Fibroblast of lung (primary cell): Measurements from ENCODE around the gene FAM8A1. TPM values are rescaled to one million over a fixed set of nuclear protein-coding genes. Genes with fewer than 3 reads are reported as not detected.

Source experiments
- DNase-seq, 2 donors: peaks; one replicate each; pipeline versions ENCODE4 v3.0.0 to v3.0.0-alpha.2; 2010; ENCODE audit warnings: low read depth in 2 of 2
- H2AFZ ChIP-seq: 2 replicates; pipeline ENCODE4 v1.5.1; 2012; ENCODE audit warnings: low read length, control low read depth, inconsistent platforms
- H3K27ac ChIP-seq: 2 replicates; pipeline ENCODE4 v1.5.1; 2011; ENCODE audit warnings: low read length, control low read depth; ENCODE audit not compliant: insufficient read depth
- H3K27me3 ChIP-seq: 2 replicates; pipeline ENCODE4 v1.5.1; 2011; ENCODE audit warnings: mild to moderate bottlenecking, low read length; ENCODE audit not compliant: control insufficient read depth, insufficient read depth
- H3K36me3 ChIP-seq: 2 replicates; pipeline ENCODE4 v1.5.1; 2011; ENCODE audit warnings: low read length; ENCODE audit not compliant: control insufficient read depth, insufficient read depth
- H3K4me1 ChIP-seq: 2 replicates; pipeline ENCODE4 v1.5.1; 2011; ENCODE audit warnings: low read length; ENCODE audit not compliant: control insufficient read depth, insufficient read depth; ENCODE audit errors: extremely low read depth
- H3K4me2 ChIP-seq: 2 replicates; pipeline ENCODE4 v1.5.1; 2011; ENCODE audit warnings: low read length, control low read depth; ENCODE audit not compliant: insufficient read depth; ENCODE audit errors: extremely low read depth
- H3K4me3 ChIP-seq, 4 experiments: fragments of 200-600 bp in 1 of 4; sonication (generic) in 1 of 4; replicated peaks in 1 of 4; 2 replicates each; pipeline ENCODE4 v1.5.1; 2011 to 2016; ENCODE audit warnings: low read length in 4 of 4, low read depth in 3 of 4, mild to moderate bottlenecking in 3 of 4, control low read depth in 2 of 4, inconsistent platforms in 1 of 4, mixed read lengths in 1 of 4; ENCODE audit not compliant: insufficient read depth in 1 of 4; ENCODE audit errors: control extremely low read depth in 1 of 4
- H3K79me2 ChIP-seq: 2 replicates; pipeline ENCODE4 v1.5.1; 2012; ENCODE audit warnings: mild to moderate bottlenecking, low read length, inconsistent platforms; ENCODE audit not compliant: control insufficient read depth, insufficient read depth
- H3K9ac ChIP-seq: 2 replicates; pipeline ENCODE4 v1.5.1; 2011; ENCODE audit warnings: mild to moderate bottlenecking, low read length, control low read depth; ENCODE audit not compliant: insufficient read depth
- H3K9me3 ChIP-seq: 2 replicates; pipeline ENCODE4 v1.5.1; 2012; ENCODE audit warnings: low read depth, low read length; ENCODE audit not compliant: control insufficient read depth, insufficient read depth
- H4K20me1 ChIP-seq: 2 replicates; pipeline ENCODE4 v1.5.1; 2011; ENCODE audit warnings: low read length; ENCODE audit not compliant: control insufficient read depth, insufficient read depth; ENCODE audit errors: extremely low read depth
- CTCF ChIP-seq, 2 donors: IDR thresholded peaks in 1 of 2; conservative IDR thresholded peaks in 1 of 2; 1 replicate in 1 of 2; 2 replicates in 1 of 2; pipeline ENCODE4 v1.5.1; 2011 to 2012; ENCODE audit warnings: low read length in 2 of 2, control low read depth in 1 of 2, inconsistent platforms in 1 of 2, low read depth in 1 of 2, mild to moderate bottlenecking in 1 of 2
- EZH2 ChIP-seq: IDR thresholded peaks from 2 replicates; pipeline ENCODE4 v1.5.1; 2012; ENCODE audit warnings: low read length, control low read depth, mild to moderate bottlenecking; ENCODE audit errors: missing control alignments
- polyA minus RNA-seq: library from RNA; depleted of rRNA, polyadenylated mRNA; stranded (reverse); fragments of >200 nt; gene quantifications from 2 replicates; pipeline ENCODE4 v1.2.3, GENCODE V29; 2011; ENCODE audit warnings: low replicate concordance
- polyA plus RNA-seq, 2 donors: library from polyadenylated mRNA; depleted of rRNA in 1 of 2; stranded (reverse) in 1 of 2; unstranded in 1 of 2; fragments of >200 nt; gene quantifications; 2 replicates each; pipeline ENCODE4 v1.2.1, GENCODE V29; 2011 to 2012; ENCODE audit warnings: missing spikeins in 1 of 2
- total RNA-seq: library from RNA; depleted of rRNA; stranded (reverse); fragments of >200 nt; gene quantifications from 2 replicates; pipeline ENCODE4 v1.2.1, GENCODE V29; 2014

FAM8A1 gene
- total RNA-seq = 17.2 and 19.8 TPM in 2 replicates
- 16.8 and 28.1 TPM in 2 replicates for polyA plus RNA-seq
- polyA plus RNA-seq (2012) = 13.1 and 22.3 TPM in 2 replicates
- polyA minus RNA-seq = 0.78 and 3.5 TPM in 2 replicates

- no peaks in the 10 kb centered on the region for H4K20me1 ChIP-seq
- TF ChIP-seq EZH2 = no peak
- peak; percentile 49 to 63 for TF ChIP-seq CTCF (conservative IDR thresholded peaks at IDR 0.05 in 1 of 2, IDR thresholded peaks at IDR 0.05 in 1 of 2; ENCODE audit: low read depth in 1 of 2, low read length in 2 of 2)
- peak within 1 kb of the TSS; percentile 91 for H3K4me2 ChIP-seq
- peak within 1 kb of the TSS; percentile 81 for H3K9ac ChIP-seq
- H3K4me1 ChIP-seq = no peaks in the 10 kb centered on the region
- peak within 1 kb of the TSS; percentile 93 for H2AFZ ChIP-seq
- H3K36me3 ChIP-seq = no peaks in the 10 kb centered on the region
- H3K27ac ChIP-seq = peak within 1 kb of the TSS; percentile 81
- no peaks in the 10 kb centered on the region for H3K27me3 ChIP-seq
- H3K9me3 ChIP-seq = no peaks in the 10 kb centered on the region
- H3K79me2 ChIP-seq = peaks cover 2% of the 10 kb centered on the region
- H3K4me3 ChIP-seq = peak within 1 kb of the TSS; percentile 77 to 89 (median 84)
- DNase-seq = peak; percentile 82 to 85
Measured at GRCh38 chr6:17599877-17600526, at the start of gene FAM8A1. Gene FAM8A1, plus strand, starts transcription at chr6:17600302. Its CDS starts 108 bp downstream, at chr6:17600410.

- no peaks in the 10 kb centered on the region for H3K4me1 ChIP-seq
- H3K9ac ChIP-seq = no peak overlapping the region
- no peak overlapping the region for H3K4me3 ChIP-seq
- no peak overlapping the region for H2AFZ ChIP-seq
- no peak for DNase-seq
- H3K9me3 ChIP-seq = no peaks in the 10 kb centered on the region
- H3K36me3 ChIP-seq = no peaks in the 10 kb centered on the region
- H4K20me1 ChIP-seq = no peaks in the 10 kb centered on the region
- no peaks in the 10 kb centered on the region for H3K27me3 ChIP-seq
- H3K27ac ChIP-seq = no peak overlapping the region
- no peak overlapping the region for H3K4me2 ChIP-seq
- no peaks in the 10 kb centered on the region for H3K79me2 ChIP-seq
- TF ChIP-seq CTCF (conservative IDR thresholded peaks at IDR 0.05 in 1 of 2, IDR thresholded peaks at IDR 0.05 in 1 of 2; ENCODE audit: low read depth in 1 of 2, low read length in 2 of 2) = no peak
- no peak for TF ChIP-seq EZH2
Measured at GRCh38 chr6:17551383-17551958, 48.6 kb upstream of the FAM8A1 start.

- TF ChIP-seq EZH2 = no peak
- TF ChIP-seq CTCF (conservative IDR thresholded peaks at IDR 0.05 in 1 of 2, IDR thresholded peaks at IDR 0.05 in 1 of 2; ENCODE audit: low read depth in 1 of 2, low read length in 2 of 2) = no peak
- H2AFZ ChIP-seq = no peak overlapping the region
- H3K36me3 ChIP-seq = no peaks in the 10 kb centered on the region
- H3K27ac ChIP-seq = no peak overlapping the region
- H3K4me1 ChIP-seq = no peaks in the 10 kb centered on the region
- no peak for DNase-seq
- no peaks in the 10 kb centered on the region for H3K9me3 ChIP-seq
- H3K9ac ChIP-seq = no peak overlapping the region
- no peaks in the 10 kb centered on the region for H3K27me3 ChIP-seq
- H3K79me2 ChIP-seq = no peaks in the 10 kb centered on the region
- no peak overlapping the region for H3K4me2 ChIP-seq
- no peaks in the 10 kb centered on the region for H4K20me1 ChIP-seq
- no peak overlapping the region for H3K4me3 ChIP-seq
Measured at GRCh38 chr6:17552861-17553260, 47.2 kb upstream of the FAM8A1 start.
